Liver (tissue), 3 donors: ENCODE data around the gene UTS2R.

Experiments
- CTCF ChIP-seq: fragments of 150-350 bp; IDR thresholded peaks from 2 replicates; pipeline ENCODE4 v1.5.1; 2017; ENCODE audit warnings: improper control_type of control experiment, low read depth, low read length; ENCODE audit not compliant: missing input control
- EGR1 ChIP-seq, 2 donors: IDR thresholded peaks; 2 replicates each; pipeline ENCODE4 v1.6.1; 2016 to 2018; ENCODE audit warnings: antibody characterized with exemption in 2 of 2, low read depth in 2 of 2
- FOXA1 ChIP-seq: IDR thresholded peaks from 2 replicates; pipeline ENCODE4 v1.6.1; 2016; ENCODE audit warnings: antibody characterized with exemption
- GABPA ChIP-seq, 2 donors: IDR thresholded peaks in 1 of 2; conservative IDR thresholded peaks in 1 of 2; 2 replicates each; pipeline ENCODE4 v1.6.1; 2016; ENCODE audit warnings: antibody characterized with exemption in 2 of 2, mild to moderate bottlenecking in 1 of 2, moderate library complexity in 1 of 2
- HNF4A ChIP-seq, 2 donors: conservative IDR thresholded peaks; 2 replicates each; pipeline ENCODE4 v1.6.1; 2016; ENCODE audit warnings: antibody characterized with exemption in 2 of 2, mild to moderate bottlenecking in 2 of 2
- MAX ChIP-seq: IDR thresholded peaks from 2 replicates; pipeline ENCODE4 v1.6.1; 2016; ENCODE audit warnings: antibody characterized with exemption
- NR2F2 ChIP-seq: IDR thresholded peaks from 2 replicates; pipeline ENCODE4 v1.6.1; 2016; ENCODE audit warnings: antibody characterized with exemption
- RAD21 ChIP-seq, 2 donors: IDR thresholded peaks; 2 replicates each; pipeline ENCODE4 v1.6.1; 2016; ENCODE audit warnings: antibody characterized with exemption in 2 of 2, mild to moderate bottlenecking in 2 of 2
- SP1 ChIP-seq: IDR thresholded peaks from 2 replicates; pipeline ENCODE4 v1.6.1; 2018; ENCODE audit warnings: antibody characterized with exemption, mild to moderate bottlenecking
- TAF1 ChIP-seq: conservative IDR thresholded peaks from 2 replicates; pipeline ENCODE4 v1.6.1; 2016; ENCODE audit warnings: antibody characterized with exemption, mild to moderate bottlenecking
- YY1 ChIP-seq: IDR thresholded peaks from 2 replicates; pipeline ENCODE4 v1.6.1; 2016; ENCODE audit warnings: antibody characterized with exemption, mild to moderate bottlenecking
- ZBTB33 ChIP-seq: IDR thresholded peaks from 2 replicates; pipeline ENCODE4 v1.6.1; 2016; ENCODE audit warnings: antibody characterized with exemption
- TF ChIP-seq, protein P1 (sequence below): IDR thresholded peaks from 2 replicates; pipeline ENCODE4 v1.6.1; 2016; ENCODE audit warnings: antibody characterized with exemption, mild to moderate bottlenecking
- TF ChIP-seq, protein P2 (sequence below): IDR thresholded peaks from 2 replicates; pipeline ENCODE4 v1.6.1; 2016; ENCODE audit warnings: antibody characterized with exemption
- donor health status: healthy.
- donor health status: healthy.

DNA sequence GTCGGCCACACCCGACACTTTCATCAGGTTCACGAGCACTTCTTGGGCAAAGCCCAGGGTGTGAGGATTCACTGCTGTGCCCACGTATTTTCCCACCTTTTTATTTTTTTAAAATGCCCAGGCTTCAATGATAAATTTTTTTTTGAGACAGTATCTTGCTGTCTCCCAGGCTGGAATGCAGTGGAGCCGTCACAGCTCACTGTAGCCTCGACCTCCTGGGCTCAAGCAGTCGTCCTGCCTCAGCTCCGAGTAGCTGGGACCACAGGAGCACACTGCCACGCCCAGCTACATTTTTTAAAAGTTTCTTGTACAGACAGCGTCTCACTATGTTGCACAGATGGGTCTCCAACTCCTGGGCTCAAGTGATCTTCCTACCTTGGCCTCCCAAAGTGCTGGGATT, 17.8 kb downstream of the UTS2R start:
- no peak for TF ChIP-seq CTCF
- TF ChIP-seq, protein P1, sequence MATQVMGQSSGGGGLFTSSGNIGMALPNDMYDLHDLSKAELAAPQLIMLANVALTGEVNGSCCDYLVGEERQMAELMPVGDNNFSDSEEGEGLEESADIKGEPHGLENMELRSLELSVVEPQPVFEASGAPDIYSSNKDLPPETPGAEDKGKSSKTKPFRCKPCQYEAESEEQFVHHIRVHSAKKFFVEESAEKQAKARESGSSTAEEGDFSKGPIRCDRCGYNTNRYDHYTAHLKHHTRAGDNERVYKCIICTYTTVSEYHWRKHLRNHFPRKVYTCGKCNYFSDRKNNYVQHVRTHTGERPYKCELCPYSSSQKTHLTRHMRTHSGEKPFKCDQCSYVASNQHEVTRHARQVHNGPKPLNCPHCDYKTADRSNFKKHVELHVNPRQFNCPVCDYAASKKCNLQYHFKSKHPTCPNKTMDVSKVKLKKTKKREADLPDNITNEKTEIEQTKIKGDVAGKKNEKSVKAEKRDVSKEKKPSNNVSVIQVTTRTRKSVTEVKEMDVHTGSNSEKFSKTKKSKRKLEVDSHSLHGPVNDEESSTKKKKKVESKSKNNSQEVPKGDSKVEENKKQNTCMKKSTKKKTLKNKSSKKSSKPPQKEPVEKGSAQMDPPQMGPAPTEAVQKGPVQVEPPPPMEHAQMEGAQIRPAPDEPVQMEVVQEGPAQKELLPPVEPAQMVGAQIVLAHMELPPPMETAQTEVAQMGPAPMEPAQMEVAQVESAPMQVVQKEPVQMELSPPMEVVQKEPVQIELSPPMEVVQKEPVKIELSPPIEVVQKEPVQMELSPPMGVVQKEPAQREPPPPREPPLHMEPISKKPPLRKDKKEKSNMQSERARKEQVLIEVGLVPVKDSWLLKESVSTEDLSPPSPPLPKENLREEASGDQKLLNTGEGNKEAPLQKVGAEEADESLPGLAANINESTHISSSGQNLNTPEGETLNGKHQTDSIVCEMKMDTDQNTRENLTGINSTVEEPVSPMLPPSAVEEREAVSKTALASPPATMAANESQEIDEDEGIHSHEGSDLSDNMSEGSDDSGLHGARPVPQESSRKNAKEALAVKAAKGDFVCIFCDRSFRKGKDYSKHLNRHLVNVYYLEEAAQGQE, result no peak
- TF ChIP-seq ZBTB33, result no peak
- no peak for TF ChIP-seq YY1
- TF ChIP-seq MAX, result no peak
- no peak for TF ChIP-seq TAF1
- no peak for TF ChIP-seq RAD21 (IDR thresholded peaks at IDR 0.05)
- TF ChIP-seq GABPA (IDR thresholded peaks at IDR 0.05 in 1 of 2, conservative IDR thresholded peaks at IDR 0.05 in 1 of 2), result no peak
- TF ChIP-seq SP1, result no peak
- TF ChIP-seq, protein P2, sequence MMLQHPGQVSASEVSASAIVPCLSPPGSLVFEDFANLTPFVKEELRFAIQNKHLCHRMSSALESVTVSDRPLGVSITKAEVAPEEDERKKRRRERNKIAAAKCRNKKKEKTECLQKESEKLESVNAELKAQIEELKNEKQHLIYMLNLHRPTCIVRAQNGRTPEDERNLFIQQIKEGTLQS, result no peak
- TF ChIP-seq HNF4A (conservative IDR thresholded peaks at IDR 0.05), result no peak
- TF ChIP-seq NR2F2, result no peak
- TF ChIP-seq FOXA1, result no peak
- no peak for TF ChIP-seq EGR1 (IDR thresholded peaks at IDR 0.05; ENCODE audit: low read depth in 2 of 2)
